Activated CD4-positive, alpha-beta T cell treated with anti-CD3 and anti-CD28 coated beads, Interleukin-10, Interleukin-2, amounts not matched to agents 100 ng/mL and 50 ng/mL, durations not matched to agents 16 hours and 8 hours (primary cell): ENCODE results near the gene TRPC4AP.

Experiments
- DNase-seq: peaks from one replicate; pipeline ENCODE4 v3.0.0-alpha.2; 2020

The TRPC4AP gene

DNA sequence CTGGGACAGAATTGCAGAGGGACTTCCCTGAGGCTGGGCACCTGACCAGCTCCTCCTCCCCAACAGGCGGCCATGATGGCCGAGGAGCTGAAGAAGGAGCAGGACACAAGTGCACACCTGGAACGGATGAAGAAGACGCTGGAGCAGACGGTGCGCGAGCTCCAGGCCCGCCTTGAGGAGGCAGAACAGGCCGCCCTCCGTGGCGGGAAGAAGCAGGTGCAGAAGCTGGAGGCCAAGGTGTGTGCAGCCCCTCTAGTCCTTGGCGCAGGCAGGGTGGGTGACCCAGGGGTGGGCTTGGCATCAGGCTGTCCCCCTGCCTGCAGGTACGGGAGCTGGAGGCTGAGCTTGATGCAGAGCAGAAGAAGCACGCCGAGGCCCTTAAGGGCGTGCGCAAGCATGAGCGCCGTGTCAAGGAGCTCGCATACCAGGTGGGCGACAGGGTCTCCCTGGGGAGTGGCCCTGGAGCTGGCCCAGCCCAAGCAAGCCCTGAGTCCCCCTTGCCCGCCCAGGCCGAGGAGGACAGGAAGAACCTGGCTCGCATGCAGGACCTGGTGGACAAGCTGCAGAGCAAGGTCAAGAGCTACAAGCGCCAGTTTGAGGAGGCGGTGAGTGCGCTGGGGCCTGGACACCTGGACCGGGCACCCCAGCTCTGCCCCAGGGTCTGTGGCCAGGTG, 91.5 kb downstream of the TRPC4AP start:
- DNase-seq, result no peak

GRCh38 chr20:35000311-35000921, 92.2 kb downstream of the TRPC4AP start:
- DNase-seq, result no peak

DNA sequence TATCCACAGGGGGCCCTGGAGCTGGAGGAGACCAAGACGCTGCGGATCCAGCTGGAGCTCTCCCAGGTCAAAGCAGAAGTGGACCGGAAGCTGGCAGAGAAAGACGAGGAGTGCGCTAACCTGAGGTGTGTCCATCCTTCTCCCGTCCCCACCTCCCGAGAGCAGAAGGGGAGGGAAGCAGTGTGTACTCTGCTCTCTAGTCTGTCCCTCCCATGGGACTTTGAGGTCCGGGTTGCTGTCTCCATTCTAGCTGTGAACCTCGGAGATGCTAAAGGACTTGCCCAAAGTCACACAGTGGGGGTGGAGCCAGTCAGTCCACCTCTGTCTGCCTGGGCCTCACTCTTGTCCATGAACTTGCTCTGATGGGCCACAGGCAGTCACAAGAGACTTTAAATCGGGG, 92.8 kb downstream of the TRPC4AP start:
- no peak for DNase-seq

GRCh38 chr20:34999021-34999451, 93.6 kb downstream of the TRPC4AP start:
- no peak for DNase-seq

- DNase-seq, result no peak
Observed at GRCh38 chr20:34998331-34998950, 94.2 kb downstream of the TRPC4AP start.

- no peak for DNase-seq
Observed at GRCh38 chr20:34997774-34998173, 94.8 kb downstream of the TRPC4AP start.

DNA sequence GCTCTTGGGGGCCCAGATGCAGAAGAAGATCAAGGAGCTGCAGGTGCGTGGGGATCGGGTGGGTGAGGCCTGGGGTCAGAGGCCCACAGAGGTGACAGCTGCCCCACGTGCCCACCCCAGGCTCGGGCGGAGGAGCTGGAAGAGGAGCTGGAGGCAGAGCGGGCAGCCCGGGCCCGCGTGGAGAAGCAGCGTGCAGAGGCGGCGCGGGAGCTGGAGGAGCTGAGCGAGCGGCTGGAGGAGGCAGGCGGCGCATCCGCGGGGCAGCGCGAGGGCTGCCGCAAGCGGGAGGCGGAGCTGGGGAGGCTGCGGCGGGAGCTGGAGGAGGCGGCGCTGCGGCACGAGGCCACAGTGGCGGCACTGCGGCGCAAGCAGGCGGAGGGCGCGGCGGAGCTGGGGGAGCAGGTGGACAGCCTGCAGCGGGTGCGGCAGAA, 95.5 kb downstream of the TRPC4AP start:
- peak; percentile 19 for DNase-seq

DNA sequence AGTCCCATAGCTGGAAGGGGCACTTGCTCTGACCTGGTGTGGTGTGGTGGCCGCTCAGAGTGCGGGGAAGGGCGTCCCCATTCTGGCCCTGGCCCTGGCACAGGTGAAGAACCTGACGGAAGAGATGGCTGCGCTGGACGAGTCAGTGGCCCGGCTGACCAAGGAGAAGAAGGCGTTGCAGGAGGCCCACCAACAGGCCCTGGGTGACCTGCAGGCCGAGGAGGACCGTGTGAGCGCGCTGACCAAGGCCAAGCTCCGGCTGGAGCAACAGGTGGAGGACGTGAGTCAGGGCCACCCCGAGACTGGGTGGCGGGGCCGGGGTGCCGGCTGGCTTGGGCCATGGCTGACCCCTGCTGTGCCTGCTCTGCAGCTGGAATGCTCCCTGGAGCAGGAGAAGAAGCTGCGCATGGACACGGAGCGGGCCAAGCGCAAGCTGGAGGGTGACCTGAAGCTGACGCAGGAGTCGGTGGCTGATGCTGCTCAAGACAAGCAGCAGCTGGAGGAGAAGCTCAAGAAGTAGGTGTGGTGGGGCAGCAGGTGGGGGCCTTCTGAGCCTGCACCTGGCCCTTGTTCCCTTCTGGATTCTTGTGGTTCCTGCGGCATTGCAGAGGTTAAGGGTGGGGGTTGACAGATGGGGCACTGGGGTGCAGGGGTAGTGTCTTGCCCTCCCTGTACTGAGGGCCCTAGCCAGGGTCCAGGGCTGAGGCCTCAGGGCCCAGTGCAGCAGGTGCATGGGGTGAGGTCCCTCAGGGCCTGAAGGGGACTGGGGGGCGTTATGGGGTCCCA, 96.2 kb downstream of the TRPC4AP start:
- no peak for DNase-seq

DNA sequence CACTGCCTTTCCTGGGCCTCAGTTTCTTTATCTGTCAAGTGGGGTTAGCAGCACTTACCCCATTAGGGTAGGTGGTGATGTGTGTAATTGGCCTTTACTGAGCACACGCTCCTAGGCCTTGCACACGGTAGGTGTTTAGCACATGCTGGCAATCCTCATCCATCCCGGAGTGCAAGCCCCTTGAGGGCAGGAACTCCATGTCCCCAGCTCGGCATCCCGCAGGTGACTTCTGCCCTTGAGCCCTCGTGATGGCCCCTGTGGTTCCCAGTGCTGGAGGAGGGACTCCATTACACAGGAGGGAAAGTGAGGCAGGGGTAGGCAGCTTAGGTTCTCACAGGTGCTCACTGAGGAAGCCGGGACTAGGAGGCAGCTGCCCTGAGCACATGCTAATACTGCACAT, 96.9 kb downstream of the TRPC4AP start:
- DNase-seq, result no peak

DNA sequence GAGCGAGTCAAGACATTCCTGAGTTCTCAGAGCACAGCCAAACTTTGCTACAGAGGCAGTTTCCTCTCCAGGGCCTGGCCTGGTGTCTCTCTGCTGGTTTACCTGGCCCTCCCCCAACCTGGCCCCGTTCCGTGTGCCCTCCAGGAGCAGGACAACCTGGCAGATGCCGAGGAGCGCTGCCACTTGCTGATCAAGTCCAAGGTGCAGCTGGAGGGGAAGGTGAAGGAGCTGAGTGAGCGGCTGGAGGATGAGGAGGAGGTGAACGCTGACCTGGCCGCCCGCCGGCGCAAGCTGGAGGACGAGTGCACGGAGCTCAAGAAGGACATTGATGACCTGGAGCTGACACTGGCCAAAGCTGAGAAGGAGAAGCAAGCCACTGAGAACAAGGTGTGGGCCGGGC, 97.4 kb downstream of the TRPC4AP start:
- no peak for DNase-seq

- DNase-seq, result no peak
Observed at GRCh38 chr20:34994509-34995131, 98.0 kb downstream of the TRPC4AP start.

DNA sequence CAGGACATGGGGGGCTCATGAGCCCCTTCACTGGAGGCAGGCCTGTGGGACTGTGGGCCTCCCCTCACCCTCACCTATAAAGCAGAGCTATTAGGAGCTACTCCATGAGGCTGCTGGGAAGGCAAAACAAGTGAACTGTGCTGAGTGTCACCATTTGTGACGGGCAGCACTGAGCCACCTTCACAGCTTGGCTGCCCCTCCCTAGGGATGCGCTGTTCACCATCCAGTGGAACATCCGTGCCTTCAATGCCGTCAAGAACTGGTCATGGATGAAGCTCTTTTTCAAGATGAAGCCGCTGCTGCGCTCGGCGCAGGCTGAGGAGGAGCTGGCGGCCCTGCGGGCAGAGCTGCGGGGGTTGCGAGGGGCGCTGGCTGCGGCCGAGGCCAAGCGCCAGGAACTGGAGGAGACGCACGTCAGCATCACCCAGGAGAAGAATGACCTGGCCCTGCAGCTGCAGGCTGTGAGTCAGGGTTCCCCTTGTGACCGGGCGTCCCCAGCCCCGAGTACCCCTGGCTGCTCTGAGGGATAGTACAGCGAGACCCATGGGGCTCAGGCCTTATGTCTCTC, 98.6 kb downstream of the TRPC4AP start:
- DNase-seq, result no peak

GRCh38 chr20:34992751-34993417, 99.7 kb downstream of the TRPC4AP start:
- no peak for DNase-seq

GRCh38 chr20:34990661-34991214, 101.9 kb downstream of the TRPC4AP start:
- no peak for DNase-seq

- no peak for DNase-seq
Observed at GRCh38 chr20:34990231-34990630, 102.4 kb downstream of the TRPC4AP start.

DNA sequence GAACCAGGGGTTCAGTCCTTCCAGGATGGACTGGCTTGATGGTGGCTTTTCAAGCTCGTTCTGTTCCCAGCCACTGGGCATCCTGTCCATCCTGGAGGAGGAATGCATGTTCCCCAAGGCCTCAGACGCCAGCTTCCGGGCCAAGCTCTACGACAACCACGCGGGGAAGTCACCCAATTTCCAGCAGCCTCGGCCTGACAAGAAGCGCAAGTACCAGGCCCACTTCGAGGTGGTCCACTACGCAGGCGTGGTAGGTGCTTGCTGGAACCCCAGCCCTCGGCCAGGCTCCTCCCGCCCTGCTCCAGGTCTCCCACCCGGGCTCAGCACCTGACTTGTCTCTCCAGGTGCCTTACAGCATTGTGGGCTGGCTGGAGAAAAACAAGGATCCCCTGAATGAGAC, 102.9 kb downstream of the TRPC4AP start:
- DNase-seq, result no peak

- no peak for DNase-seq
Observed at GRCh38 chr20:34989118-34989517, 103.5 kb downstream of the TRPC4AP start.

DNA sequence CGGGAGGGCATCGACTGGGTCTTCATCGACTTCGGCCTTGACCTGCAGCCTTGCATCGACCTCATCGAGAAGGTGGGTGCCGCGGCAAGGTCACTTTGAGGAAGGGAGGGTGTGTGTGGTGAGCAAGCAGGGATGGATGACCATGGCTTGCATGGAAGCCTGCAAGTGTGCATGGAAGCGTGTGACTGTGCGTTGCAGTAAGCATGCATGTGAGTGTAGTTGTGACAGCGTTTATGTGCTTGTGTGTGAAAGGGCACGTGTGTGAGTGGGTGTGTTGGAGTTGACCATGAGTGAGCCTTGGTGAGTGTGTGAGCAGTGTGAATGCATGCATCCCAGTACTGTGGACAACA, 104.4 kb downstream of the TRPC4AP start:
- DNase-seq, result no peak

GRCh38 chr20:34987288-34988190, 105.1 kb downstream of the TRPC4AP start:
- DNase-seq, result no peak
